HS-5 (cell line): ENCODE measurements around the gene NCKAP5.

Experiments
- DNase-seq: peaks from one replicate; pipeline ENCODE4 v3.0.0-alpha.2; 2012; ENCODE audit warnings: low read depth

Gene NCKAP5

GRCh38 chr2:132991471-132992045 is 576.7 kb downstream of the NCKAP5 start:
- DNase-seq: no peak

DNA sequence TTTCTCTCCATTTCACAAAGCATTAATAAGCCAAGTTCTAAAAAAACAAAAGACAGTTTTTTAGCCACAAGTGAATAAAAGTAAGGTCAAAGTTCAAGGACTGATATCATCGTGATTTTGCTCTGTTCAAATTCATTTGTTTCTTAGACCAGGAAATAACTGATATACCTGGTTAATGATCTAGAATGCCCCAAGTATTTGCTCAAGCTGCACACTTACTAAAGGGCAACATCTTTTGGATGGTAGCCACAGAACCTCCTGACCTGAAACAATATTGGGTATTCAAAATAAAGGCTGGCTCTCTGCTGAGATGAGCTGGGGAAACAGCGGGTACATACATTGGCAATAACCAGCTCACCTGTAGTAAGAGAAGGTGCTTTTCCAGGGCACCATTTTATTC is 583.5 kb downstream of the NCKAP5 start:
- no peak for DNase-seq

DNA sequence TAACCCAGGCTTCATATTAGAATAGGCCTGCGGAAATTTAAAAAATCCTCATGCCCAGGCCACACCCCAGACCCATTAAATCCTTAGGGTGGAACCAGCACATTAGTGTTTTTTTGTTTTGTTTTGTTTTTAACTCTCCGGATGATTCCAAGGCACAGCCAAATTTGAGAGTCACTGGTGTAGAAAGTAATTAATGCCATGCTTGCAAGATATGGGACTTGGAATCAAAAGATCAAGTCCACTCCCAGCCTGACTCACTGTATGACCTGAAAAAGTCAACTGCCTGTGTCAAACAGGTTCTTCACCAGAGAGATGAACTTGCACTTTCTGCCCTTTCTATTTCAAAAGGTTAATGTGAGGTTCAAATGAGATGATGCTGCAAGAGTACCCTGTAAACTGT is 588.0 kb downstream of the NCKAP5 start:
- no peak for DNase-seq

GRCh38 chr2:132979339-132980093 is 588.7 kb downstream of the NCKAP5 start:
- no peak for DNase-seq

- DNase-seq: no peak
These were observed 589.4 kb downstream of the NCKAP5 start for GRCh38 chr2:132978840-132979239.

DNA sequence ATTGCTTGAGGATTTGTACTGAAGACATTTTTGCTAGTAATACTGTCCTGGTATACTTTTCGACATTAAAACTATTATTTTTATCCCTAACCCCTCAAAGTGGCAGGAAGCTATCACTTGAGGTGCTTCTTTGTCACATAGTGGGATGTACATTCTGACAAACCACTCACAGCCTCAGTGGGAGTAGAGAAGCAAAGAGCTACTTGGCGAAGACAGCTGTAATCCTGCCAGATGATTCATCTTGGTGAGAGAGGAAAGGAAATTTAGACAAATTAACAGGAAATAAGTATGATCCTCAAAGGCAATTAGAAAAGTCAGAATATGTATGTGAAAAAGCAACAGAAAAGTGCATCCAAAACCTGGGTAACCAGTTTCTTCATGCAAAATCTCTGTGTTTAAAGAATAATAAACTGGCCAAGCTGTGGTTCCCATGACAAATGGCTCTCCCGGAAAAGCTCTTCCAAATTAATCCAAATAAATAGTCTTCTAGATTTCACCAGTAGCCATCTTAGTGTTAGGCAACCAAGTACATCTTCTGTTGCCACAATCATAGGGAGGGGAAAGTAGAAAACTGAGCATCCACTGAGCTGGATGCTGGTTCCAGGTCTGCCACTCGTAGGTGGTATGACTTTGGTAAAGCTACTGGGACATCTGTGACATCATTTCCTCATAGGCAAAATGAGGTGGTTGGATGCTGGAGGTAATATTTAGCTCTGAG is 590.3 kb downstream of the NCKAP5 start:
- peak; percentile 15 for DNase-seq

DNA sequence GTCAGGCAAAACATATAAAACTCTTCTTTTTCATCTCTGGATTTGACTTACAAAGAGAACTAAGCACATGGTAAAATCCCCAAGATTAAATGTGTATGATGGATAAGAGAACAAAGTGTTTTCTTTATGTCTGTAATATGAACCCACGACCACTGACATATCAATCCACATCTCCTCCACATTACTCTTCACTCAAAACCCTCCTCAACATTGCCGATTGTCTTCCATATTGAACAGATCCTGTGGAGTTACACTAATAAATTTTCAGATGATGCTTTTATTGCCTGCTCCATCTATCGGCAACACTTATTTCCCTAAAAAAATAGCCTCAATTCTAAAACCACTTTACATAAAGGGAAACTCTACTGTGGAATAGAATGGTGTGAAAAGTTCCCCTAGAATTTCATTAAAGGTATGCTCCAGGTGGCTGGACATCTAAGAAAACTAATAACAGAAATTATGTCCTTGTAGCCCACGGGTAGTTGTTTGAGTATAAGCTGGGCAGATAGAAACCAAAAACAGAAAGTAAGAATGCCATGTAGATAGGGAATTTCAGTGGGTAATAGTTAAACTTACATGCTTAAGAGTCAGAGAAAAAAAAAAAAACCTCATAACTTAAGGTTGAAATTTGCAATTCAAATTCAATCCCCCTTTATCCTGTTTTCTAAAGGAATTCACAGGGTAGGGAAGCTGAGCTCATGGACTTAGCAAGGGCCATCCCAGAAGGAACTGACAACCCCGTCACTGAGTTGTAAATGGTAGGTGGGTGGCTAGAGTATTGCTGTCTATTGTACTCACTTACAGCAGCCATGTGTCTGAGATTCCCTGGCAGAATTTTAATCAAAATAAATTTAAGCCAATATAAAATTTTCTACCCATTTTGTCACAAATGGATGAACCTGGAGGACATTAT is 592.8 kb downstream of the NCKAP5 start:
- DNase-seq: no peak

DNA sequence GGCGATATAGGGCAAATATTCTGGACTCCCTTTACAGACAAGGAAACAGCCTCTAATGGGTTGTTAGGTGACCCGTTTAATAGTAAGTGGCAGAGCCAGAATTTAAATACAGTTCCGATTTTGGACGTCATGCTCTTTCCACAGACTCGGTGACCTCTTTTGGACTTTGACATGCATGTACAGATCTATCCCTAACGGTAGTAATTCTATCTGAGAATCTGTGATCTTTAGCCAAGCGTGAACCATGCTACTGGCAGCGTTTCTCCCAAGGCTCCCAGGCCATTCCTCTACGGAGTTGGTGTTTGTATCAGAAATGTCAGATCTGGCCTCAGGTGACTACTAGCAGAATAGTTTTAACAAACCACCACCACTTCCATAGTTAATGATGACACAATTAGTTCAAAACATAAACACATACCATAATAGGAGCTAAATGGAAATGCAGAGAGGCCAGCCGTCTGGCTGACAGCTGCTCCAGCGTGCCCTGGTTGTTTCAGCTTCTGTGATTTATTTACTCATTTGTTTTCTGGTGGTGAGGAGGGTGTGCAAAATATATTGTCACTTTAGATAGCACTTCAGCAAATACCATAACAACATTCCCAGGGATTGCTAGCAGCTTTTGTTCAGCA is 593.7 kb downstream of the NCKAP5 start:
- no peak for DNase-seq

- DNase-seq: no peak
These were observed 596.8 kb downstream of the NCKAP5 start for GRCh38 chr2:132971310-132972061.

GRCh38 chr2:132969371-132969985 is 598.8 kb downstream of the NCKAP5 start:
- no peak for DNase-seq

GRCh38 chr2:132965460-132965859 is 602.8 kb downstream of the NCKAP5 start:
- DNase-seq: no peak

DNA sequence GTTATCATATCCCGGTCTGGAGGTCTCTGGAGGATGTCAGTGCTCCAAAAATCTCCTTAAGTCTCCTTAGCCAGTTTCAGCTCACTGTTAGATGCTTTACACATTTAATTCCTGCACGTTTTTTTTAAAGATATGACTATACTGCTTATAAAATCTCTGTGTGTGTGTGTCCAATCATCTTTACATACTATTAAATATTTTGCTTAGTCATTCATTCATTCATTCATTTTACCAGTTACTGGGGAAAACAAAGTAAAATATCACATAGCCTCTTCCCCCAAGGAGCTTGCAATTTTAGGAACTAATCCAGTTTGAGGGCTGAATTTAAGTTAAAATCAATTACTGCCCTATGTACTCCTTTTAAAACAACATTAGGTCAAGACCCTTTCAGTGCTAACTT is 605.1 kb downstream of the NCKAP5 start:
- DNase-seq: no peak

DNA sequence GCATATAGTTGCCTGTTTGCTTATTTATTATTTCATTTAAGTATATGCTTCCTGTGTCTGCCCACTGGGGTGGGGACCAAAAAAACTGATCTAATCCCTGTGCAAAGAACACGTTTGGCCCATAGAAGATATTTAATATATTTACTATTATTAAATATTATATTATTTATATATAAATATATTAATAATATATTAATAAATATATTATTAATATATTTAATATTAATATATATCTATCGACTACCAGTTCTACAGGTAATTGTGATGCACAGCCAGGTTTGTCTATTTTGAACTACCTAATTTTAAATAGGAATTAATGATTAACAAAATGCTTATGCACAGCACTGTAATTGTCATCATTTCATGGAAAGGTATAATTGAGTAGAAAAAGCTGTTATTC is 609.4 kb downstream of the NCKAP5 start:
- DNase-seq: no peak

- DNase-seq: no peak
These were observed 612.2 kb downstream of the NCKAP5 start for GRCh38 chr2:132955871-132956615.

- no peak for DNase-seq
These were observed 614.5 kb downstream of the NCKAP5 start for GRCh38 chr2:132953771-132954170.

- no peak for DNase-seq
These were observed 617.1 kb downstream of the NCKAP5 start for GRCh38 chr2:132951008-132951714.

DNA sequence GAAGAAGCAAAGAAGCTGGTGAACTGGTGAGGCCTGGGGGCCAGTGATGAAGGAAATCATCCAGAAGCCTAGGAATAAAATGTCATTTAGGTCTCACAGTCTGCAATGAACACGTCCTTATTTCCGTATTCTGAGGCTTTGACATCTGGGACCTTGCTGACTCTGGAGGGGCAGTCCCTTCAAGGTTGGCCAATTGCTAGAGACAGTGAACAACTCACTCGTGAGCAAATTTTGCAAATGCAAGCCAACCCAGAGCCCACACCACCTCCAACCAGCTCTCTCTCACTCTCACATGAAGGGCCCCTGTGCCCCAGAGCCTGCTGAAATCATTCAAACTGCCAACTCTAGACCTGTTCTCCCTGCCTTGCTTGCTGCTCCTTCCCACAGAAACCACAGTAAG is 619.2 kb downstream of the NCKAP5 start:
- DNase-seq: no peak

GRCh38 chr2:132948211-132948610 is 620.1 kb downstream of the NCKAP5 start:
- DNase-seq: no peak

DNA sequence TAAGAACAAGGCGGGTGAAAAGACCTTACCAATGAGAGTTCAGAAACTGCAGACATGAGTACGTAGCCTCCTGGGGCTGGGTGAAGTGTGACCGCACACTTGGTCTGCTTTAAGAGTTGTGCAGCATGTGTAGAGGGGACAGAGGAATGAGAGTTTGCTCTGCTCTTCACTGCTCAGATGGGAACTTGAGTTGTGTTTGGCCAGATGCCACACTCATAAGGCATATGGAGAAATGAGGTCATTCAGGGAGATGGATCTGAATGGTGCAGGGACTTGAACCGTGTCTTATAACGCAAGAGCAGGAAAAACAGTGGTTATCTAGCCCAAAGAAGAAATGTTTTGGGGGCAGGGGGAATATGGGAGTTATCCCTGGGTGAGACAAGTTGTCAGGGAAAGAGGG is 624.4 kb downstream of the NCKAP5 start:
- no peak for DNase-seq
